GM23338 (cell line): ENCODE measurements around the gene RNF151. TPM values are rescaled to one million over a fixed set of nuclear protein-coding genes. Genes with fewer than 3 reads are reported as not detected.

Experiments
- ATAC-seq: fragments of 200-7000 bp; cut with Tn5 transposase; 3 replicates; pipeline ENCODE4 v1.9.1; 2020
- DNase-seq: peaks from one replicate; pipeline ENCODE4 v3.0.0-alpha.2; 2015; ENCODE audit warnings: low spot score
- H2AFZ ChIP-seq: fragments of 200-600 bp; sonication (generic); 2 replicates; pipeline ENCODE4 v1.8.0; 2016; ENCODE audit warnings: antibody characterized with exemption, mild to moderate bottlenecking, moderate library complexity
- H3F3A ChIP-seq: fragments of 200-600 bp; sonication (generic); replicated peaks from 2 replicates; pipeline ENCODE4 v1.8.0; 2017; ENCODE audit warnings: antibody characterized with exemption, mixed run types, low read depth
- H3K27ac ChIP-seq: fragments of 200-600 bp; sonication (generic); 2 replicates; pipeline ENCODE4 v1.6.1; 2016; ENCODE audit warnings: low read depth
- H3K27me3 ChIP-seq: fragments of 200-600 bp; sonication (generic); 2 replicates; pipeline ENCODE4 v1.8.0; 2016; ENCODE audit warnings: mild to moderate bottlenecking, mixed run types, moderate library complexity; ENCODE audit not compliant: insufficient read depth
- H3K36me3 ChIP-seq: fragments of 200-600 bp; sonication (generic); 2 replicates; pipeline ENCODE4 v1.8.0; 2016; ENCODE audit warnings: mild to moderate bottlenecking; ENCODE audit not compliant: insufficient read depth
- H3K4me1 ChIP-seq: fragments of 200-600 bp; sonication (generic); 2 replicates; pipeline ENCODE4 v1.8.0; 2016; ENCODE audit warnings: mild to moderate bottlenecking, moderate library complexity; ENCODE audit not compliant: insufficient read depth
- H3K4me2 ChIP-seq: fragments of 200-600 bp; sonication (generic); 2 replicates; pipeline ENCODE4 v1.7.1; 2017; ENCODE audit warnings: mixed run types
- H3K4me3 ChIP-seq: fragments of 200-600 bp; sonication (generic); 2 replicates; pipeline ENCODE4 v1.6.1; 2016; ENCODE audit warnings: mixed run types
- H3K79me2 ChIP-seq: fragments of 200-600 bp; sonication (generic); replicated peaks from 2 replicates; pipeline ENCODE4 v1.8.0; 2017; ENCODE audit warnings: mild to moderate bottlenecking; ENCODE audit not compliant: insufficient read depth
- H3K9me2 ChIP-seq: fragments of 200-600 bp; sonication (generic); 2 replicates; pipeline ENCODE4 v1.8.0; 2017; ENCODE audit not compliant: insufficient read depth
- H4K20me1 ChIP-seq: fragments of 200-600 bp; sonication (generic); replicated peaks from 2 replicates; pipeline ENCODE4 v1.8.0; 2017; ENCODE audit warnings: mild to moderate bottlenecking; ENCODE audit not compliant: insufficient read depth
- H3K27ac Mint-ChIP-seq: 2 replicates; pipeline ENCODE4 v1.8.0; 2020; ENCODE audit warnings: inconsistent platforms, mild to moderate bottlenecking, moderate library complexity, mixed read lengths
- H3K27me3 Mint-ChIP-seq: 3 replicates; pipeline ENCODE4 v1.8.0; 2022; ENCODE audit warnings: low read depth, mild to moderate bottlenecking, moderate library complexity, mixed read lengths, inconsistent platforms; ENCODE audit not compliant: insufficient read depth, poor library complexity
- H3K36me3 Mint-ChIP-seq: 3 replicates; pipeline ENCODE4 v1.8.0; 2021; ENCODE audit warnings: low read depth, mild to moderate bottlenecking, inconsistent platforms, moderate library complexity, mixed read lengths
- H3K4me1 Mint-ChIP-seq: 3 replicates; pipeline ENCODE4 v1.8.0; 2020; ENCODE audit warnings: mild to moderate bottlenecking, inconsistent platforms, mixed read lengths
- H3K4me3 Mint-ChIP-seq: 3 replicates; pipeline ENCODE4 v1.8.0; 2021; ENCODE audit warnings: moderate library complexity, mild to moderate bottlenecking, inconsistent platforms, mixed read lengths
- H3K9me3 Mint-ChIP-seq: 3 replicates; pipeline ENCODE4 v1.8.0; 2020; ENCODE audit warnings: moderate library complexity, mild to moderate bottlenecking, inconsistent platforms, mixed read lengths
- CREB1 ChIP-seq: fragments of 250-450 bp; sonication (Bioruptor Pico); IDR thresholded peaks from 2 replicates; pipeline ENCODE4 v1.5.0; 2020; ENCODE audit warnings: low read depth, mild to moderate bottlenecking, moderate library complexity
- CTCF ChIP-seq, 2 experiments: fragments of 200-600 bp in 1 of 2; sonication (generic) in 1 of 2; conservative IDR thresholded peaks; 2 replicates each; pipeline versions ENCODE4 v1.5.1 to v1.6.1; 2016 to 2017; ENCODE audit warnings: antibody characterized with exemption in 2 of 2, low read depth in 2 of 2, mild to moderate bottlenecking in 2 of 2, moderate library complexity in 1 of 2
- ETS1 ChIP-seq: IDR thresholded peaks from 2 replicates; pipeline ENCODE4 v1.6.1; 2016; ENCODE audit warnings: antibody characterized with exemption
- EZH2 ChIP-seq: fragments of 200-600 bp; sonication (generic); IDR thresholded peaks from one replicate; pipeline ENCODE4 v1.8.0; 2017; ENCODE audit warnings: antibody characterized with exemption, mild to moderate bottlenecking, low read depth; ENCODE audit not compliant: unreplicated experiment
- EZH2phosphoT487 ChIP-seq: fragments of 200-600 bp; sonication (generic); IDR thresholded peaks from one replicate; pipeline ENCODE4 v1.8.1; 2018; ENCODE audit warnings: antibody characterized with exemption; ENCODE audit not compliant: unreplicated experiment
- JUNB ChIP-seq: IDR thresholded peaks from one replicate; pipeline ENCODE4 v1.6.1; 2016; ENCODE audit warnings: antibody characterized with exemption; ENCODE audit not compliant: unreplicated experiment
- NANOG ChIP-seq: IDR thresholded peaks from 2 replicates; pipeline ENCODE4 v1.6.1; 2016; ENCODE audit warnings: antibody characterized with exemption, borderline replicate concordance
- POLR2AphosphoS5 ChIP-seq: IDR thresholded peaks from 2 replicates; pipeline ENCODE4 v1.6.1; 2016; ENCODE audit warnings: antibody characterized with exemption, low read depth
- REST ChIP-seq: IDR thresholded peaks from one replicate; pipeline ENCODE4 v1.6.1; 2018; ENCODE audit warnings: antibody characterized with exemption; ENCODE audit not compliant: unreplicated experiment
- STAT1 ChIP-seq: IDR thresholded peaks from one replicate; pipeline ENCODE4 v1.6.1; 2016; ENCODE audit warnings: antibody characterized with exemption; ENCODE audit not compliant: unreplicated experiment
- ZNF114 ChIP-seq: fragments of 250-450 bp; sonication (Bioruptor Pico); IDR thresholded peaks from 2 replicates; pipeline ENCODE4 v1.5.0; 2020; ENCODE audit warnings: mild to moderate bottlenecking, moderate library complexity
- ZNF331 ChIP-seq: fragments of 250-450 bp; sonication (Bioruptor Pico); IDR thresholded peaks from 2 replicates; pipeline ENCODE4 v1.5.0; 2020; ENCODE audit warnings: low read depth, mild to moderate bottlenecking, moderate library complexity
- ZNF462 ChIP-seq: fragments of 250-450 bp; sonication (Bioruptor Pico); IDR thresholded peaks from 2 replicates; pipeline ENCODE4 v1.5.0; 2020; ENCODE audit warnings: mild to moderate bottlenecking, moderate library complexity
- polyA plus RNA-seq: library from polyadenylated mRNA; unstranded; fragments of >200 nt; fragmentation: Nextera tagmentation; extraction: Ambion mirVana; gene quantifications from 2 replicates; pipeline ENCODE4 v1.2.1, GENCODE V29; 2016
- total RNA-seq: library from RNA; depleted of rRNA; stranded (reverse); fragments of >200 nt; shearing (Covaris generic); gene quantifications from 2 replicates; pipeline ENCODE4 v1.2.3, GENCODE V29; 2014

Gene RNF151
- total and polyA plus RNA-seq, 2 experiments from 2014 or later: not detected

GRCh38 chr16:1950047-1950446 is 16.6 kb upstream of the RNF151 start (continued):
- TF ChIP-seq POLR2AphosphoS5 (no peak), ZNF114 (no peak)

- DNase-seq: no peak
- H3K27ac ChIP-seq: no peak overlapping the region
Measured at GRCh38 chr16:1950559-1950958, 16.1 kb upstream of the RNF151 start.

More at GRCh38 chr16:1950559-1950958, 16.1 kb upstream of the RNF151 start:
- H3K27ac Mint-ChIP-seq: no peak overlapping the region
- no peaks in the 10 kb centered on the region for H3K4me1 ChIP-seq
- H3K9me2 ChIP-seq: no peaks in the 10 kb centered on the region
- no peaks in the 10 kb centered on the region for H3K9me3 Mint-ChIP-seq
- peaks cover 3% of the 10 kb centered on the region for H3K27me3 Mint-ChIP-seq
- H3K4me3 Mint-ChIP-seq: no peak overlapping the region
- no peak overlapping the region for H3K4me2 ChIP-seq
- no peaks in the 10 kb centered on the region for H3F3A ChIP-seq
- no peaks in the 10 kb centered on the region for H4K20me1 ChIP-seq
- no peak for TF ChIP-seq NANOG
- TF ChIP-seq ETS1: no peak
- TF ChIP-seq JUNB: no peak
- TF ChIP-seq ZNF462: no peak
- no peak for TF ChIP-seq ZNF331 (CRISPR knock-in tag)
- TF ChIP-seq ZNF114: no peak
- TF ChIP-seq STAT1: no peak
- TF ChIP-seq POLR2AphosphoS5: no peak
- no peak for TF ChIP-seq REST
- no peak for TF ChIP-seq EZH2phosphoT487
- TF ChIP-seq EZH2: no peak
- no peak for TF ChIP-seq CREB1 (CRISPR knock-in tag)
- TF ChIP-seq CTCF (conservative IDR thresholded peaks at IDR 0.05; ENCODE audit: low read depth in 2 of 2): no peak
- H3K36me3 ChIP-seq: no peaks in the 10 kb centered on the region
- no peak overlapping the region for H3K4me3 ChIP-seq
- H3K36me3 Mint-ChIP-seq: no peaks in the 10 kb centered on the region
- no peak for ATAC-seq
- no peak overlapping the region for H2AFZ ChIP-seq
- no peaks in the 10 kb centered on the region for H3K79me2 ChIP-seq
- H3K27me3 ChIP-seq: no peaks in the 10 kb centered on the region
- H3K4me1 Mint-ChIP-seq: no peaks in the 10 kb centered on the region; the same call in 2 of the 3 replicates
